Hematopoietic multipotent progenitor cell treated with erythropoietin and hydrocortisone succinate and interleukin-3 and kit ligand, for 17 days (in vitro differentiated cells): Measurements from ENCODE around the gene YBEY.

Experiments used
- DNase-seq: peaks from one replicate; pipeline ENCODE4 v3.0.0-alpha.2; 2015; ENCODE audit warnings: low spot score

YBEY gene

GRCh38 chr21:46264690-46265144 is 21.4 kb upstream of the YBEY start:
- peak; percentile 57 for DNase-seq

- DNase-seq: no peak
Observed at GRCh38 chr21:46265736-46266525, 20.2 kb upstream of the YBEY start.

- DNase-seq: no peak
Observed at GRCh38 chr21:46266946-46267345, 19.2 kb upstream of the YBEY start.

- no peak for DNase-seq
Observed at GRCh38 chr21:46268371-46268770, 17.8 kb upstream of the YBEY start.

- DNase-seq: no peak
Observed at GRCh38 chr21:46269466-46269865, 16.7 kb upstream of the YBEY start.

GRCh38 chr21:46273341-46273740 is 12.8 kb upstream of the YBEY start:
- DNase-seq: no peak

- no peak for DNase-seq
Observed at GRCh38 chr21:46274797-46275390, 11.2 kb upstream of the YBEY start.

- no peak for DNase-seq
Observed at GRCh38 chr21:46284077-46284644, 2.0 kb upstream of the YBEY start.

- DNase-seq: no peak
Observed at GRCh38 chr21:46284733-46285132, 1.4 kb upstream of the YBEY start.

- no peak for DNase-seq
Observed at GRCh38 chr21:46285206-46285661, 908 bp upstream of the YBEY start, which contains the start of gene MCM3AP. MCM3AP (minus strand) TSS chr21:46285611; CDS start chr21:46285286, 325 bp downstream.

- DNase-seq: peak; percentile 32
Observed at GRCh38 chr21:46286648-46287002, 483 bp downstream of the YBEY start.

GRCh38 chr21:46287541-46287940 is 1.4 kb downstream of the YBEY start:
- DNase-seq: no peak

- DNase-seq: no peak
Observed at GRCh38 chr21:46289655-46290179, 3.6 kb downstream of the YBEY start.

- DNase-seq: no peak
Observed at GRCh38 chr21:46291561-46291960, 5.4 kb downstream of the YBEY start.

- DNase-seq: peak; percentile 56
Observed at GRCh38 chr21:46294647-46295176, 8.6 kb downstream of the YBEY start.

- DNase-seq: no peak
Observed at GRCh38 chr21:46295177-46295770, 9.1 kb downstream of the YBEY start.

GRCh38 chr21:46295996-46296752 is 10.0 kb downstream of the YBEY start:
- peak; percentile 67 for DNase-seq

- DNase-seq: no peak
Observed at GRCh38 chr21:46297338-46298271, 11.5 kb downstream of the YBEY start.

- DNase-seq: no peak
Observed at GRCh38 chr21:46299167-46299566, 13.0 kb downstream of the YBEY start.

- DNase-seq: no peak
Observed at GRCh38 chr21:46301759-46302158, 15.6 kb downstream of the YBEY start.
